NB4 (cell line): ENCODE results near the gene CEACAM6.

ENCODE experiments used
- CTCF ChIP-seq: IDR thresholded peaks from one replicate; pipeline ENCODE4 v1.5.1; 2012; ENCODE audit warnings: low read depth, low read length
- MAX ChIP-seq: IDR thresholded peaks from 2 replicates; pipeline ENCODE4 v1.6.1; 2011; ENCODE audit warnings: low read depth, low read length
- MYC ChIP-seq: IDR thresholded peaks from 2 replicates; pipeline ENCODE4 v1.6.1; 2011; ENCODE audit warnings: low read depth, low read length
- POLR2A ChIP-seq: IDR thresholded peaks from 2 replicates; pipeline ENCODE4 v1.6.1; 2011; ENCODE audit warnings: mild to moderate bottlenecking; ENCODE audit not compliant: insufficient read length; ENCODE audit errors: extremely low read depth

- TF ChIP-seq POLR2A: no peak
- no peak for TF ChIP-seq MYC
- TF ChIP-seq CTCF: no peak
- TF ChIP-seq MAX: no peak
Observed at GRCh38 chr19:41783612-41784011, 28.3 kb downstream of the CEACAM6 start.
